Liver (tissue), 9 donors: ENCODE results near the gene UPK3A. TPM values are rescaled to one million over a fixed set of nuclear protein-coding genes. Genes with fewer than 3 reads are reported as not detected.

ENCODE experiments used
- DNase-seq: peaks from one replicate; pipeline ENCODE4 v3.0.0-alpha.2; 2017; ENCODE audit warnings: low spot score
- H3K27ac ChIP-seq, 2 donors: one replicate each; pipeline ENCODE4 v1.7.0; 2013; ENCODE audit warnings: inconsistent platforms in 2 of 2, low read length in 2 of 2, control low read depth in 1 of 2, low read depth in 1 of 2, mild to moderate bottlenecking in 1 of 2
- H3K27me3 ChIP-seq, 4 donors: one replicate each; pipeline versions ENCODE4 v1.6.1 to v1.7.0; 2013; ENCODE audit warnings: low read length in 3 of 4, inconsistent platforms in 1 of 4, mild to moderate bottlenecking in 1 of 4, moderate library complexity in 1 of 4; ENCODE audit not compliant: control insufficient read depth in 4 of 4, insufficient read depth in 4 of 4
- H3K36me3 ChIP-seq, 4 donors: one replicate each; pipeline versions ENCODE4 v1.6.1 to v1.7.0; 2013; ENCODE audit warnings: low read length in 3 of 4, mild to moderate bottlenecking in 3 of 4, low read depth in 1 of 4, moderate library complexity in 1 of 4; ENCODE audit not compliant: control insufficient read depth in 4 of 4, insufficient read depth in 3 of 4
- H3K4me1 ChIP-seq, 4 donors: one replicate each; pipeline versions ENCODE4 v1.6.1 to v1.7.0; 2013; ENCODE audit warnings: low read length in 3 of 4, mild to moderate bottlenecking in 3 of 4, moderate library complexity in 1 of 4; ENCODE audit not compliant: control insufficient read depth in 4 of 4, insufficient read depth in 4 of 4
- H3K4me3 ChIP-seq, 3 donors: one replicate each; pipeline versions ENCODE4 v1.6.1 to v1.7.0; 2013; ENCODE audit warnings: low read length in 3 of 3, control low read depth in 1 of 3, low read depth in 1 of 3, mild to moderate bottlenecking in 1 of 3
- H3K9ac ChIP-seq, 2 donors: one replicate each; pipeline ENCODE4 v1.7.0; 2013; ENCODE audit warnings: low read length in 2 of 2, mild to moderate bottlenecking in 2 of 2, moderate library complexity in 2 of 2, control low read depth in 1 of 2, low read depth in 1 of 2
- H3K9me3 ChIP-seq, 4 donors: one replicate each; pipeline versions ENCODE4 v1.6.1 to v1.7.0; 2013; ENCODE audit warnings: low read length in 3 of 4; ENCODE audit not compliant: control insufficient read depth in 4 of 4
- ATF3 ChIP-seq: IDR thresholded peaks from 2 replicates; pipeline ENCODE4 v1.6.1; 2016; ENCODE audit warnings: antibody characterized with exemption
- CTCF ChIP-seq: fragments of 150-350 bp; IDR thresholded peaks from 2 replicates; pipeline ENCODE4 v1.5.1; 2017; ENCODE audit warnings: improper control_type of control experiment, low read depth, low read length; ENCODE audit not compliant: missing input control
- EGR1 ChIP-seq, 2 donors: IDR thresholded peaks; 2 replicates each; pipeline ENCODE4 v1.6.1; 2016 to 2018; ENCODE audit warnings: antibody characterized with exemption in 2 of 2, low read depth in 2 of 2
- FOXA1 ChIP-seq: IDR thresholded peaks from 2 replicates; pipeline ENCODE4 v1.6.1; 2016; ENCODE audit warnings: antibody characterized with exemption
- FOXA2 ChIP-seq: IDR thresholded peaks from 2 replicates; pipeline ENCODE4 v1.6.1; 2016; ENCODE audit warnings: antibody characterized with exemption
- GABPA ChIP-seq, 2 donors: IDR thresholded peaks in 1 of 2; conservative IDR thresholded peaks in 1 of 2; 2 replicates each; pipeline ENCODE4 v1.6.1; 2016; ENCODE audit warnings: antibody characterized with exemption in 2 of 2, mild to moderate bottlenecking in 1 of 2, moderate library complexity in 1 of 2
- HNF4A ChIP-seq, 2 donors: conservative IDR thresholded peaks; 2 replicates each; pipeline ENCODE4 v1.6.1; 2016; ENCODE audit warnings: antibody characterized with exemption in 2 of 2, mild to moderate bottlenecking in 2 of 2
- HNF4G ChIP-seq: IDR thresholded peaks from 2 replicates; pipeline ENCODE4 v1.6.1; 2016; ENCODE audit warnings: antibody characterized with exemption
- JUND ChIP-seq, 2 donors: IDR thresholded peaks; 2 replicates each; pipeline ENCODE4 v1.6.1; 2016; ENCODE audit warnings: antibody characterized with exemption in 2 of 2
- MAX ChIP-seq: IDR thresholded peaks from 2 replicates; pipeline ENCODE4 v1.6.1; 2016; ENCODE audit warnings: antibody characterized with exemption
- NR2F2 ChIP-seq: IDR thresholded peaks from 2 replicates; pipeline ENCODE4 v1.6.1; 2016; ENCODE audit warnings: antibody characterized with exemption
- RAD21 ChIP-seq, 2 donors: IDR thresholded peaks; 2 replicates each; pipeline ENCODE4 v1.6.1; 2016; ENCODE audit warnings: antibody characterized with exemption in 2 of 2, mild to moderate bottlenecking in 2 of 2
- REST ChIP-seq: IDR thresholded peaks from 2 replicates; pipeline ENCODE4 v1.6.1; 2016; ENCODE audit warnings: antibody characterized with exemption, mild to moderate bottlenecking
- RXRA ChIP-seq, 2 donors: IDR thresholded peaks; 2 replicates each; pipeline ENCODE4 v1.6.1; 2017 to 2018; ENCODE audit warnings: antibody characterized with exemption in 2 of 2, mild to moderate bottlenecking in 1 of 2
- SP1 ChIP-seq: IDR thresholded peaks from 2 replicates; pipeline ENCODE4 v1.6.1; 2018; ENCODE audit warnings: antibody characterized with exemption, mild to moderate bottlenecking
- TAF1 ChIP-seq: conservative IDR thresholded peaks from 2 replicates; pipeline ENCODE4 v1.6.1; 2016; ENCODE audit warnings: antibody characterized with exemption, mild to moderate bottlenecking
- YY1 ChIP-seq: IDR thresholded peaks from 2 replicates; pipeline ENCODE4 v1.6.1; 2016; ENCODE audit warnings: antibody characterized with exemption, mild to moderate bottlenecking
- ZBTB33 ChIP-seq: IDR thresholded peaks from 2 replicates; pipeline ENCODE4 v1.6.1; 2016; ENCODE audit warnings: antibody characterized with exemption
- WGBS: extraction: QIAGEN DNeasy Blood & Tissue Kit; methylation state at CpG from one replicate; pipeline ENCODE4 v1.1.7; 2013; 5-methylcytosine and 5-hydroxymethylcytosine counted together
- polyA plus RNA-seq, 2 donors: library from polyadenylated mRNA; stranded (reverse) in 1 of 2; unstranded in 1 of 2; fragments of 200-250 nt in 1 of 2; fragments of >200 nt in 1 of 2; fragmentation: Nextera tagmentation in 1 of 2; extraction: Ambion mirVana in 1 of 2; gene quantifications; one replicate each; pipeline versions ENCODE4 v1.2.1 to v1.2.3, GENCODE V29; 2013 to 2015
- total RNA-seq, 2 donors: library from RNA; depleted of rRNA; stranded (reverse); fragments of >200 nt; gene quantifications; one replicate each; pipeline ENCODE4 v1.2.3, GENCODE V29; 2014
- donor health status: healthy.
- donor health status: healthy.
- donor health status: healthy.
- donor health status: healthy.
- donor health status: healthy.

UPK3A gene
- total and polyA plus RNA-seq, 4 donors: 0.42 TPM; not detected in 3

GRCh38 chr22:45295492-45295891 lies 10.7 kb downstream of the UPK3A start:
- Histone ChIP-seq H3K4me1 (no peaks in the 10 kb centered on the region), H3K4me3 (no peak overlapping the region), H3K27me3 (no peaks in the 10 kb centered on the region), H3K9ac (no peak overlapping the region), H3K9me3 (no peaks in the 10 kb centered on the region), H3K36me3 (no peaks in the 10 kb centered on the region), H3K27ac (no peak overlapping the region)
- 89% methylated on average over 9 of the region's 9 CpGs for WGBS
- no peak for DNase-seq
- TF ChIP-seq CTCF: no peak
- no peak for TF ChIP-seq FOXA1
- no peak for TF ChIP-seq NR2F2
- TF ChIP-seq HNF4A (conservative IDR thresholded peaks at IDR 0.05): no peak
- no peak for TF ChIP-seq JUND (IDR thresholded peaks at IDR 0.05)
- TF ChIP-seq TAF1: no peak
- no peak for TF ChIP-seq ATF3
- TF ChIP-seq SP1: no peak
- no peak for TF ChIP-seq ZBTB33
- no peak for TF ChIP-seq FOXA2
- TF ChIP-seq GABPA (IDR thresholded peaks at IDR 0.05 in 1 of 2, conservative IDR thresholded peaks at IDR 0.05 in 1 of 2): no peak
- no peak for TF ChIP-seq EGR1 (IDR thresholded peaks at IDR 0.05; ENCODE audit: low read depth in 2 of 2)
- no peak for TF ChIP-seq HNF4G
- no peak for TF ChIP-seq RXRA (IDR thresholded peaks at IDR 0.05)
- no peak for TF ChIP-seq RAD21 (IDR thresholded peaks at IDR 0.05)
- TF ChIP-seq MAX: no peak

GRCh38 chr22:45296628-45297297 lies 12.0 kb downstream of the UPK3A start:
- H3K9ac ChIP-seq: no peak overlapping the region
- no peaks in the 10 kb centered on the region for H3K36me3 ChIP-seq
- H3K27me3 ChIP-seq: no peaks in the 10 kb centered on the region
- no peak overlapping the region for H3K27ac ChIP-seq
- 70% methylated on average over 13 of the region's 13 CpGs for WGBS
- no peak for DNase-seq
- no peaks in the 10 kb centered on the region for H3K4me1 ChIP-seq
- no peak overlapping the region for H3K4me3 ChIP-seq
- H3K9me3 ChIP-seq: no peaks in the 10 kb centered on the region
- TF ChIP-seq MAX (no peak), EGR1 (IDR thresholded peaks at IDR 0.05; ENCODE audit: low read depth in 2 of 2) (no peak), ZBTB33 (no peak), FOXA1 (no peak), ATF3 (no peak), HNF4G (no peak), SP1 (no peak), YY1 (no peak), NR2F2 (no peak), REST (no peak), JUND (IDR thresholded peaks at IDR 0.05) (no peak), FOXA2 (no peak), TAF1 (no peak), GABPA (IDR thresholded peaks at IDR 0.05 in 1 of 2, conservative IDR thresholded peaks at IDR 0.05 in 1 of 2) (no peak)
